ENCODE results near the gene WTAP. TPM values are rescaled to one million over a fixed set of nuclear protein-coding genes. Genes with fewer than 3 reads are reported as not detected.

WTAP gene
- total and polyA plus RNA-seq, 4 donors = 21.0 to 43.8 (median 36.5) TPM

DNA sequence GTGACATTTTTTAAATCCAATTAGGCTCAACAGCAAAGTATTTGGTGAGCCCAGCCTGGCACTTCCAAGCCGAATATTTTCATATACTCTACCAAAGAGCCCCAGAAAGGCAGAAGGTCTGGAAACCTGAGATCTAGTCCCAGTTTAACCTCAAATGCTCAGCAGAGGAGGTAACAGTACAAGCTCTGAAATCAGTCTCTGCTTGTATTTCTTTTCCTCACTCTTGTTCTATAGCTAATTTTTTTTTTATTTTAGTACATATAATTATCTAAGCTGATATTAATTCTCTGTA is 43.3 kb upstream of the WTAP start:
- Histone ChIP-seq H3K9ac (ENCODE audit: low read depth in 1 of 2, low read length in 2 of 2) (no peak overlapping the region), H3K27me3 (ENCODE audit: control insufficient read depth in 4 of 4, insufficient read depth in 4 of 4, low read length in 3 of 4) (no peaks in the 10 kb centered on the region), H3K27ac (ENCODE audit: low read depth in 1 of 2, low read length in 2 of 2) (no peak overlapping the region), H3K4me1 (ENCODE audit: control insufficient read depth in 4 of 4, insufficient read depth in 4 of 4, low read length in 3 of 4) (peaks cover 5 to 29% (median 23%) of the 10 kb centered on the region in 4 donors), H3K9me3 (ENCODE audit: control insufficient read depth in 4 of 4, low read length in 3 of 4) (no peaks in the 10 kb centered on the region), H3K36me3 (ENCODE audit: control insufficient read depth in 4 of 4, insufficient read depth in 3 of 4, low read depth in 1 of 4, low read length in 3 of 4) (peaks cover 9 to 81% (median 59%) of the 10 kb centered on the region in 4 donors), H3K4me3 (ENCODE audit: low read depth in 1 of 3, low read length in 3 of 3) (no peak overlapping the region)
- DNase-seq (ENCODE audit: low spot score) = no peak
- no peak for TF ChIP-seq FOXA2 (IDR thresholded peaks at IDR 0.05)
- no peak for TF ChIP-seq SP1 (IDR thresholded peaks at IDR 0.05)
- TF ChIP-seq, protein P1, sequence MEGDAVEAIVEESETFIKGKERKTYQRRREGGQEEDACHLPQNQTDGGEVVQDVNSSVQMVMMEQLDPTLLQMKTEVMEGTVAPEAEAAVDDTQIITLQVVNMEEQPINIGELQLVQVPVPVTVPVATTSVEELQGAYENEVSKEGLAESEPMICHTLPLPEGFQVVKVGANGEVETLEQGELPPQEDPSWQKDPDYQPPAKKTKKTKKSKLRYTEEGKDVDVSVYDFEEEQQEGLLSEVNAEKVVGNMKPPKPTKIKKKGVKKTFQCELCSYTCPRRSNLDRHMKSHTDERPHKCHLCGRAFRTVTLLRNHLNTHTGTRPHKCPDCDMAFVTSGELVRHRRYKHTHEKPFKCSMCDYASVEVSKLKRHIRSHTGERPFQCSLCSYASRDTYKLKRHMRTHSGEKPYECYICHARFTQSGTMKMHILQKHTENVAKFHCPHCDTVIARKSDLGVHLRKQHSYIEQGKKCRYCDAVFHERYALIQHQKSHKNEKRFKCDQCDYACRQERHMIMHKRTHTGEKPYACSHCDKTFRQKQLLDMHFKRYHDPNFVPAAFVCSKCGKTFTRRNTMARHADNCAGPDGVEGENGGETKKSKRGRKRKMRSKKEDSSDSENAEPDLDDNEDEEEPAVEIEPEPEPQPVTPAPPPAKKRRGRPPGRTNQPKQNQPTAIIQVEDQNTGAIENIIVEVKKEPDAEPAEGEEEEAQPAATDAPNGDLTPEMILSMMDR (IDR thresholded peaks at IDR 0.05; ENCODE audit: low read depth, low read length, missing input control) = no peak
- no peak for TF ChIP-seq ATF3 (IDR thresholded peaks at IDR 0.05)
- TF ChIP-seq, protein P2, sequence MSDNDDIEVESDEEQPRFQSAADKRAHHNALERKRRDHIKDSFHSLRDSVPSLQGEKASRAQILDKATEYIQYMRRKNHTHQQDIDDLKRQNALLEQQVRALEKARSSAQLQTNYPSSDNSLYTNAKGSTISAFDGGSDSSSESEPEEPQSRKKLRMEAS (IDR thresholded peaks at IDR 0.05) = no peak
- no peak for TF ChIP-seq JUND (IDR thresholded peaks at IDR 0.05)
- no peak for TF ChIP-seq GABPA (IDR thresholded peaks at IDR 0.05 in 1 of 2, conservative IDR thresholded peaks at IDR 0.05 in 1 of 2)
- TF ChIP-seq, protein P3, sequence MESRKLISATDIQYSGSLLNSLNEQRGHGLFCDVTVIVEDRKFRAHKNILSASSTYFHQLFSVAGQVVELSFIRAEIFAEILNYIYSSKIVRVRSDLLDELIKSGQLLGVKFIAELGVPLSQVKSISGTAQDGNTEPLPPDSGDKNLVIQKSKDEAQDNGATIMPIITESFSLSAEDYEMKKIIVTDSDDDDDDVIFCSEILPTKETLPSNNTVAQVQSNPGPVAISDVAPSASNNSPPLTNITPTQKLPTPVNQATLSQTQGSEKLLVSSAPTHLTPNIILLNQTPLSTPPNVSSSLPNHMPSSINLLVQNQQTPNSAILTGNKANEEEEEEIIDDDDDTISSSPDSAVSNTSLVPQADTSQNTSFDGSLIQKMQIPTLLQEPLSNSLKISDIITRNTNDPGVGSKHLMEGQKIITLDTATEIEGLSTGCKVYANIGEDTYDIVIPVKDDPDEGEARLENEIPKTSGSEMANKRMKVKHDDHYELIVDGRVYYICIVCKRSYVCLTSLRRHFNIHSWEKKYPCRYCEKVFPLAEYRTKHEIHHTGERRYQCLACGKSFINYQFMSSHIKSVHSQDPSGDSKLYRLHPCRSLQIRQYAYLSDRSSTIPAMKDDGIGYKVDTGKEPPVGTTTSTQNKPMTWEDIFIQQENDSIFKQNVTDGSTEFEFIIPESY (IDR thresholded peaks at IDR 0.05) = no peak
- no peak for TF ChIP-seq EGR1 (IDR thresholded peaks at IDR 0.05; ENCODE audit: low read depth in 2 of 2)
- TF ChIP-seq TAF1 (conservative IDR thresholded peaks at IDR 0.05) = no peak
- 93% methylated on average over 1 of the region's 1 CpG for WGBS

GRCh38 chr6:159686040-159686439 is 41.3 kb upstream of the WTAP start:
- Histone ChIP-seq H3K4me3 (ENCODE audit: low read depth in 1 of 3, low read length in 3 of 3) (no peak overlapping the region), H3K36me3 (ENCODE audit: control insufficient read depth in 4 of 4, insufficient read depth in 3 of 4, low read depth in 1 of 4, low read length in 3 of 4) (peaks cover 11 to 69% (median 60%) of the 10 kb centered on the region in 4 donors), H3K27ac (ENCODE audit: low read depth in 1 of 2, low read length in 2 of 2) (no peak overlapping the region), H3K9ac (ENCODE audit: low read depth in 1 of 2, low read length in 2 of 2) (no peak overlapping the region), H3K27me3 (ENCODE audit: control insufficient read depth in 4 of 4, insufficient read depth in 4 of 4, low read length in 3 of 4) (no peaks in the 10 kb centered on the region), H3K4me1 (ENCODE audit: control insufficient read depth in 4 of 4, insufficient read depth in 4 of 4, low read length in 3 of 4) (peaks cover 3 to 24% (median 14%) of the 10 kb centered on the region in 4 donors), H3K9me3 (ENCODE audit: control insufficient read depth in 4 of 4, low read length in 3 of 4) (no peaks in the 10 kb centered on the region)
- 84% methylated on average over 5 of the region's 5 CpGs for WGBS
- TF ChIP-seq HNF4G (IDR thresholded peaks at IDR 0.05) = no peak
- no peak for TF ChIP-seq RAD21 (IDR thresholded peaks at IDR 0.05)
- no peak for TF ChIP-seq NR2F2 (IDR thresholded peaks at IDR 0.05)
- TF ChIP-seq, protein P3 (IDR thresholded peaks at IDR 0.05) = no peak
- TF ChIP-seq, protein P4, sequence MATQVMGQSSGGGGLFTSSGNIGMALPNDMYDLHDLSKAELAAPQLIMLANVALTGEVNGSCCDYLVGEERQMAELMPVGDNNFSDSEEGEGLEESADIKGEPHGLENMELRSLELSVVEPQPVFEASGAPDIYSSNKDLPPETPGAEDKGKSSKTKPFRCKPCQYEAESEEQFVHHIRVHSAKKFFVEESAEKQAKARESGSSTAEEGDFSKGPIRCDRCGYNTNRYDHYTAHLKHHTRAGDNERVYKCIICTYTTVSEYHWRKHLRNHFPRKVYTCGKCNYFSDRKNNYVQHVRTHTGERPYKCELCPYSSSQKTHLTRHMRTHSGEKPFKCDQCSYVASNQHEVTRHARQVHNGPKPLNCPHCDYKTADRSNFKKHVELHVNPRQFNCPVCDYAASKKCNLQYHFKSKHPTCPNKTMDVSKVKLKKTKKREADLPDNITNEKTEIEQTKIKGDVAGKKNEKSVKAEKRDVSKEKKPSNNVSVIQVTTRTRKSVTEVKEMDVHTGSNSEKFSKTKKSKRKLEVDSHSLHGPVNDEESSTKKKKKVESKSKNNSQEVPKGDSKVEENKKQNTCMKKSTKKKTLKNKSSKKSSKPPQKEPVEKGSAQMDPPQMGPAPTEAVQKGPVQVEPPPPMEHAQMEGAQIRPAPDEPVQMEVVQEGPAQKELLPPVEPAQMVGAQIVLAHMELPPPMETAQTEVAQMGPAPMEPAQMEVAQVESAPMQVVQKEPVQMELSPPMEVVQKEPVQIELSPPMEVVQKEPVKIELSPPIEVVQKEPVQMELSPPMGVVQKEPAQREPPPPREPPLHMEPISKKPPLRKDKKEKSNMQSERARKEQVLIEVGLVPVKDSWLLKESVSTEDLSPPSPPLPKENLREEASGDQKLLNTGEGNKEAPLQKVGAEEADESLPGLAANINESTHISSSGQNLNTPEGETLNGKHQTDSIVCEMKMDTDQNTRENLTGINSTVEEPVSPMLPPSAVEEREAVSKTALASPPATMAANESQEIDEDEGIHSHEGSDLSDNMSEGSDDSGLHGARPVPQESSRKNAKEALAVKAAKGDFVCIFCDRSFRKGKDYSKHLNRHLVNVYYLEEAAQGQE (IDR thresholded peaks at IDR 0.05) = no peak
- no peak for TF ChIP-seq FOXA2 (IDR thresholded peaks at IDR 0.05)
- DNase-seq (ENCODE audit: low spot score) = no peak

Measured in liver (tissue), 9 donors.